EH (cell line): ENCODE data around the gene PIK3R5.

ENCODE experiments used
- DNase-seq: peaks from one replicate; pipeline ENCODE4 v3.0.0-alpha.2; 2015; ENCODE audit warnings: low read depth

PIK3R5 gene

DNA sequence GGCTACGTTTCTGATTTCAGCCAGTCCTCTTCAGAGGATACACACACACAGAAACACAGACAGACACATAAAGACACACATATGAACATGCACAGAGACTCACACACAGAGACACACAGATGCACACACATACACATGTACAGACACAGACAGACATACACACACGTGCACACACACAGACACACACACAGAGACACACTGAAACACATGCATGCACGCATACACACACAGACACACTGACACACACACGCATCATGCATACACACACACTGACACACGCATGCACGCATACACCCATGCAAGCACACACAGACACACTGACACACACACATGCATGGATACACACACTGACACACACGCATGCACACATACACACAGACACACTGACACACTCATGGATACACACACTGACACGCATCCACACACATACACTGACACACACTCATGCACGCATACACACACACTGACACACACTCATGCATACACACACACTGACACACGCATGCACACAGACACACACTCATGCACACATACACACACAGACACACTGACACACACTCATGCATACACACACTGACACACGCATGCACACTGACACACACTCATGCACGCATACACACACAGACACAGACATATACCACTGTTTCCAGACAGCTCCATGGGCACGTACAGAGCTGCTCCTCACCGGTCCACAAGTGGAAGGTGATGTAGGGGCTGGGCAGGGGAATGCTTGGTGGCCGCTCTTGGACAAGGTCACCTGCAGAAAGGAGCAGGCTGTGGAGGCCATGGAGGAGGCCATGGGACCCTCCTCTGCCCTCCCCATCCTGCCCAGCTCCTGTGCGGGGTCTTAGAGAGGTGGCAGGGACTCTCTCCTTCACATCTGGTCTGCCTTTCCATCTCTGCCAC lies 136.2 kb downstream of the PIK3R5 start:
- DNase-seq, result no peak
